Subcutaneous abdominal adipose tissue (tissue), 5 donors: Measurements from ENCODE around the gene CA5A.

Experiments
- H3K27ac ChIP-seq: one replicate; pipeline ENCODE4 v1.7.0; 2013; ENCODE audit warnings: low read depth, mild to moderate bottlenecking, inconsistent platforms, low read length, moderate library complexity
- H3K27me3 ChIP-seq, 5 donors: one replicate each; pipeline ENCODE4 v1.7.0; 2013; ENCODE audit warnings: low read length in 5 of 5, inconsistent platforms in 1 of 5; ENCODE audit not compliant: control insufficient read depth in 5 of 5, insufficient read depth in 4 of 5
- H3K36me3 ChIP-seq, 5 donors: one replicate each; pipeline ENCODE4 v1.7.0; 2013; ENCODE audit warnings: low read length in 5 of 5; ENCODE audit not compliant: control insufficient read depth in 5 of 5, insufficient read depth in 5 of 5
- H3K4me1 ChIP-seq, 5 donors: one replicate each; pipeline ENCODE4 v1.7.0; 2013; ENCODE audit warnings: low read length in 5 of 5, mild to moderate bottlenecking in 3 of 5, moderate library complexity in 1 of 5; ENCODE audit not compliant: control insufficient read depth in 5 of 5, insufficient read depth in 5 of 5
- H3K4me3 ChIP-seq, 5 donors: one replicate each; pipeline ENCODE4 v1.7.0; 2013; ENCODE audit warnings: low read length in 5 of 5, low read depth in 1 of 5
- H3K9ac ChIP-seq, 5 donors: one replicate each; pipeline ENCODE4 v1.7.0; 2013; ENCODE audit warnings: low read length in 5 of 5, mild to moderate bottlenecking in 4 of 5, moderate library complexity in 3 of 5
- H3K9me3 ChIP-seq, 5 donors: one replicate each; pipeline ENCODE4 v1.7.0; 2013; ENCODE audit warnings: low read length in 5 of 5; ENCODE audit not compliant: control insufficient read depth in 5 of 5
- donor health status: healthy.
- donor health status: healthy.
- donor health status: healthy.
- donor health status: healthy.
- donor health status: healthy.

The CA5A gene

DNA sequence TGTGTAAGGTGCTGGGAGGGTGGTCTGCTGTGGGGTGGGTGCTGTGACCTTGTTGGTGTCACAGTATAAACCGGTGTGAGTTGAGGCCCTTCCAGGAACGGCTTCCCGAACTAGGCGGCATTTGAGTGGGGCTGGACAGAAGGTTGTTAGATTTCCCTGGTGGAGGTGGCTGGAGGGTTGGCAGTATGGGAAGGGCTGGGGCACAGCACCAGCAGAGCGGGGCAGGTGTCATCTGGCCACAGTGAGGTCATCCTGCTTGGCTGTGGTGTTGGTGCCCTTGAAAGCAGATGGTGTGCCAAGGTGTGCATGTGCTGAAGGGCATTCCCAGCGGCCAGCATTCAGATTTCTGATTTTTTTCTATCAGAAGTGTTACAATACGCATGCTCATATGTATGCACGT is 43.0 kb upstream of the CA5A start:
- peaks cover 0 to 29% (median 20%) of the 10 kb centered on the region in 5 donors for H3K36me3 ChIP-seq
- H3K27me3 ChIP-seq, result no peaks in the 10 kb centered on the region
- no peak overlapping the region for H3K4me3 ChIP-seq
- H3K9ac ChIP-seq, result no peak overlapping the region
- H3K27ac ChIP-seq, result no peak overlapping the region
- H3K9me3 ChIP-seq, result no peaks in the 10 kb centered on the region
- H3K4me1 ChIP-seq, result peaks cover 0 to 5% (median 0%) of the 10 kb centered on the region in 5 donors

- H3K27ac ChIP-seq, result no peak overlapping the region
- no peak overlapping the region for H3K9ac ChIP-seq
These were observed 41.8 kb upstream of the CA5A start for GRCh38 chr16:87978127-87978526.

GRCh38 chr16:87976665-87977064 is 40.3 kb upstream of the CA5A start:
- Histone ChIP-seq H3K9ac (no peak overlapping the region), H3K36me3 (peaks cover 0 to 17% (median 9%) of the 10 kb centered on the region in 5 donors), H3K9me3 (peaks cover under 1 to 11% (median 10%) of the 10 kb centered on the region in 5 donors), H3K27me3 (no peaks in the 10 kb centered on the region), H3K27ac (no peak overlapping the region), H3K4me1 (no peaks in the 10 kb centered on the region), H3K4me3 (no peak overlapping the region)

More at GRCh38 chr16:87978127-87978526, 41.8 kb upstream of the CA5A start:
- Histone ChIP-seq H3K9me3 (no peaks in the 10 kb centered on the region), H3K4me3 (no peak overlapping the region), H3K4me1 (peaks cover 0 to 3% (median 0%) of the 10 kb centered on the region in 5 donors), H3K27me3 (no peaks in the 10 kb centered on the region), H3K36me3 (peaks cover 0 to 29% (median 18%) of the 10 kb centered on the region in 5 donors)

- H3K9ac ChIP-seq, result no peak overlapping the region
- H3K4me3 ChIP-seq, result no peak overlapping the region
- H3K9me3 ChIP-seq, result peaks cover 6 to 20% (median 17%) of the 10 kb centered on the region in 5 donors
- H3K4me1 ChIP-seq, result no peaks in the 10 kb centered on the region
- peaks cover 0 to 10% (median 6%) of the 10 kb centered on the region in 5 donors for H3K36me3 ChIP-seq
- no peaks in the 10 kb centered on the region for H3K27me3 ChIP-seq
- H3K27ac ChIP-seq, result no peak overlapping the region
These were observed 37.8 kb upstream of the CA5A start for GRCh38 chr16:87974178-87974577.

GRCh38 chr16:87973717-87974116 is 37.4 kb upstream of the CA5A start:
- Histone ChIP-seq H3K4me3 (no peak overlapping the region), H3K27ac (no peak overlapping the region), H3K27me3 (no peaks in the 10 kb centered on the region), H3K9me3 (peaks cover 6 to 20% (median 17%) of the 10 kb centered on the region in 5 donors), H3K36me3 (peaks cover 0 to 8% (median 6%) of the 10 kb centered on the region in 5 donors), H3K9ac (no peak overlapping the region), H3K4me1 (no peaks in the 10 kb centered on the region)

DNA sequence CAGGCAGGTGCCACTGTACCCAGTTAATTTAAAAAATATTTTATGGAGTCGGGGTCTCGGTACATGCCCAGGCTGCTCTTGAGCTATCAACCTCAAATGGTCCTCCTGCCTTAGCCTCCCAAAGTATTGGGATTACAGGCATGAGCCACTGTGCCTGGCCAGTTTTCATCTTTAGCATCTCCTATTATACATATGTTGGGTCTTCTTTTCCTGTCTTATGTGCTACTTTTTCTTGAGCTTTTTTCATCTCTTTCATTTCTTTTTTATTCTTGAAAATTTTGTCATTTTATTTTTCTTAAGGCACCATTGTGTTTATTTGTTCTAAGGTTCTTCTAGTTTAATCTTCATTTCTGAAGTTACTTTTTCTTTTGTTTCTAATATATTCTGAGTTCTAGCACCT is 35.6 kb upstream of the CA5A start:
- Histone ChIP-seq H3K27me3 (no peaks in the 10 kb centered on the region), H3K4me3 (no peak overlapping the region), H3K9ac (no peak overlapping the region), H3K9me3 (peaks cover 6 to 20% (median 17%) of the 10 kb centered on the region in 5 donors), H3K4me1 (peaks cover 0 to 5% (median 3%) of the 10 kb centered on the region in 5 donors), H3K36me3 (peaks cover 0 to 6% (median 2%) of the 10 kb centered on the region in 5 donors), H3K27ac (no peak overlapping the region)

DNA sequence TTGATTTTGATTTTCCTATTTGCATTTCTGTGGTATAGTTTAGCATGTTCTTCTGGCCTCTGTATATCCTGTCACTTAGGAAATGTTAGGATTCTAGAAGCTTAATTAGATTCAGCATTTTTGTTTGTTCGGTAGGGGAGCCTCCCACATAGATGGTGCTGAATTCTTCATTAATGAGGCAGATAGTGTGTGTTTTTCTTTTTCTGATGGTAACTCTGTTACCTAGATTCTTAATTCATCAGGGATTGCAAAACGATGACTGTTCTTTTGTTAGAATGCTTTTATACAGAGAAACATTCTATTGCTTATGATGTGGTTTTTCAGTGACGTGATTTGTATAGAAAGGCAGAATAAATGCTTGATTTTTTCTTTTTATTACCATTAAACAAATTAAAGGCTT is 33.9 kb upstream of the CA5A start:
- no peak overlapping the region for H3K4me3 ChIP-seq
- H3K9ac ChIP-seq, result no peak overlapping the region
- peaks cover 8 to 20% (median 18%) of the 10 kb centered on the region in 5 donors for H3K4me1 ChIP-seq
- no peaks in the 10 kb centered on the region for H3K27me3 ChIP-seq
- peaks cover 6 to 20% (median 17%) of the 10 kb centered on the region in 5 donors for H3K9me3 ChIP-seq
- H3K27ac ChIP-seq, result no peak overlapping the region
- peaks cover 0 to 1% (median 0%) of the 10 kb centered on the region in 5 donors for H3K36me3 ChIP-seq

DNA sequence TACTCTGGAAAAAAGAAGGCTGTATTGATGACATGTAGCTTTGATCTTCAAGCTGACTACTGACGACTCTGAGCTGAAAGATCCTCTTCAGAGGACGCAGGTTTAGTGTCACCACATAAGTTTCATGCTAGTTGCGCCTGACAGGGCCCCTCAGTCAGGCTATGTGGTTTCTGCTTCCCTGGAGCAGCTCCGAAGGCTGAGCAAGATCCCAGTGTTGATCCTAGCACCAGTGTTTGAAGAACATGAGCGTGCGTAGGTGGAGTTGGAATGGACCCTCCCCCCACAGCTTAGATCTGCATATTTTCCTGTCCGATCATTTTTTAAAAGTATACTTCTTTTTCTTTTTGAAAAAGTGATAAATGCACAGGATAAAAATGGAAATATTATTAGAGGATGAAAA is 32.2 kb upstream of the CA5A start:
- no peaks in the 10 kb centered on the region for H3K36me3 ChIP-seq
- H3K27me3 ChIP-seq, result no peaks in the 10 kb centered on the region
- H3K4me3 ChIP-seq, result no peak overlapping the region
- no peak overlapping the region for H3K27ac ChIP-seq
- H3K9me3 ChIP-seq, result peaks cover 6 to 20% (median 17%) of the 10 kb centered on the region in 5 donors
- H3K4me1 ChIP-seq, result peaks cover 10 to 30% (median 20%) of the 10 kb centered on the region in 5 donors
- H3K9ac ChIP-seq, result no peak overlapping the region

GRCh38 chr16:87966685-87967185 is 30.4 kb upstream of the CA5A start:
- Histone ChIP-seq H3K9me3 (peaks cover 5 to 9% (median 8%) of the 10 kb centered on the region in 5 donors), H3K27me3 (no peaks in the 10 kb centered on the region), H3K36me3 (no peaks in the 10 kb centered on the region), H3K4me1 (peaks cover 10 to 37% (median 21%) of the 10 kb centered on the region in 5 donors), H3K4me3 (peak overlapping the region; percentile 36 to 54 (median 44)), H3K27ac (peak overlapping the region; percentile 85), H3K9ac (peak overlapping the region in 4 of 5 donors; percentile 56 to 76 (median 63))

GRCh38 chr16:87966064-87966645 is 29.8 kb upstream of the CA5A start:
- Histone ChIP-seq H3K27ac (peak overlapping the region; percentile 85), H3K9me3 (peaks cover under 1 to 4% (median 2%) of the 10 kb centered on the region in 5 donors), H3K9ac (peak overlapping the region in 4 of 5 donors; percentile 30 to 76 (median 63)), H3K36me3 (no peaks in the 10 kb centered on the region), H3K4me1 (peaks cover 10 to 37% (median 21%) of the 10 kb centered on the region in 5 donors), H3K4me3 (peak overlapping the region in 2 of 5 donors; percentile 36 to 44), H3K27me3 (no peaks in the 10 kb centered on the region)
